Cardiac fibroblast (primary cell): ENCODE measurements around the gene C16orf86.

Source experiments
- DNase-seq, 2 donors: peaks; one replicate each; pipeline versions ENCODE4 v3.0.0 to v3.0.0-alpha.2; 2010; ENCODE audit warnings: low read depth in 2 of 2
- H3K4me3 ChIP-seq, 2 donors: replicated peaks in 1 of 2; 1 replicate in 1 of 2; 2 replicates in 1 of 2; pipeline ENCODE4 v1.5.1; 2011; ENCODE audit warnings: low read depth in 2 of 2, low read length in 2 of 2, mild to moderate bottlenecking in 2 of 2, moderate library complexity in 1 of 2
- TF ChIP-seq, protein P1 (sequence below): IDR thresholded peaks from one replicate; pipeline ENCODE4 v1.5.1; 2011; ENCODE audit warnings: low read depth, mild to moderate bottlenecking, low read length, inconsistent platforms

Gene C16orf86

DNA sequence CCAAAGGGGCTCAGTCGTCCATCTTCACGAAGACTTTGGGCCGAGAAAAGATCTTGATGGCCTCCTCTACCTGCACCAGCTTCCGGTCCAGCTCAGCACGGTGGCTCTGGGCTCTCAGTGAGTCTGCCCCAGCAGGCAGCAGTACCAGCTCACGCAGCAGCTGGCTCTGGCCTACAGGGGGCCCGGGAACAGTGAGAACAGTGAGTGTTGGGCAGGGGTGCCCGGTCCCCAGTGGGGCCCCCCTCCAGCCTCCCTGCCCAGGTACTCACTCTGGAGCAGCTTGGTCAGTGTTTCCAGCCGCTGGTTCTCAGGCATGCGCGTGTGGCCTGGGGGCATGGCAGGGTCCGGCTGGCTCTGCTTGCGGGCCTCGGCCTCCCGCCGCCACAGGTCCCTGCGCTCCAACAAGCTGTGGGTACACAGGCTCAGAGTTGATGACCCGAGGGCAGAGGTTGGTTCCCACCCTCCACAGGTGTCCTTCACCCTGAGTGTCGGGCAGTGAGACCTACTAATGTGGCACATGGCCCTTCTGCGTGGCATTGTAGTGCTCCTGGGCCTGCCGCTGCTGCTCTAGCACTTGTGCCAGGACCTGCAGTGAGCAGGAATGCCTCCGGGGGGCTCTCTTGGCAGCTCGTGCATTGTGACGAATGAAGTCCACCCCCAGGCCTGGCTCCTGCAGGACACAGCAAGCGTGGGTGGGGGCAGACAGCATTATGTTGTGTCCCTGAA lies 3.3 kb upstream of the C16orf86 start:
- no peak for DNase-seq
- TF ChIP-seq, protein P1, sequence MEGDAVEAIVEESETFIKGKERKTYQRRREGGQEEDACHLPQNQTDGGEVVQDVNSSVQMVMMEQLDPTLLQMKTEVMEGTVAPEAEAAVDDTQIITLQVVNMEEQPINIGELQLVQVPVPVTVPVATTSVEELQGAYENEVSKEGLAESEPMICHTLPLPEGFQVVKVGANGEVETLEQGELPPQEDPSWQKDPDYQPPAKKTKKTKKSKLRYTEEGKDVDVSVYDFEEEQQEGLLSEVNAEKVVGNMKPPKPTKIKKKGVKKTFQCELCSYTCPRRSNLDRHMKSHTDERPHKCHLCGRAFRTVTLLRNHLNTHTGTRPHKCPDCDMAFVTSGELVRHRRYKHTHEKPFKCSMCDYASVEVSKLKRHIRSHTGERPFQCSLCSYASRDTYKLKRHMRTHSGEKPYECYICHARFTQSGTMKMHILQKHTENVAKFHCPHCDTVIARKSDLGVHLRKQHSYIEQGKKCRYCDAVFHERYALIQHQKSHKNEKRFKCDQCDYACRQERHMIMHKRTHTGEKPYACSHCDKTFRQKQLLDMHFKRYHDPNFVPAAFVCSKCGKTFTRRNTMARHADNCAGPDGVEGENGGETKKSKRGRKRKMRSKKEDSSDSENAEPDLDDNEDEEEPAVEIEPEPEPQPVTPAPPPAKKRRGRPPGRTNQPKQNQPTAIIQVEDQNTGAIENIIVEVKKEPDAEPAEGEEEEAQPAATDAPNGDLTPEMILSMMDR: peak; percentile 37

DNA sequence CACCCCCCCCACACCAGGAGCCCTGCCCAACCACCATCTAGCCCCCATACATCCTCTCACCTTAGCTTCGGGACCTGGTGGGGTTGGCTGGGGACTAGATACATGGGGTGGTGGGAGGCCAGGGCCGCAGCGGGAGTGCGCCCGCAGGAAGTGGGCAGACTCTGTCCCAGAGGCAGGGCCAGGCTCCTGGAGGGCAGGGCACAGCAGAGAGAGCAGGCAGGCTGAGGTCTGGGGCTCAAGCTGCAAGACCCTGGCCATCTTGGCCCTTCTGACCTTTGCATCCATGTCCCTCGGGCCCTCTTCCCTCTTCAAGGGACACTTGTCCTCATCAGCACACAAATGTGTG lies 2.8 kb upstream of the C16orf86 start:
- TF ChIP-seq, protein P1: no peak
- H3K4me3 ChIP-seq: no peak overlapping the region
- DNase-seq: no peak

More for the DNA sequence above, 3.3 kb upstream of the C16orf86 start:
- H3K4me3 ChIP-seq: no peak overlapping the region

DNA sequence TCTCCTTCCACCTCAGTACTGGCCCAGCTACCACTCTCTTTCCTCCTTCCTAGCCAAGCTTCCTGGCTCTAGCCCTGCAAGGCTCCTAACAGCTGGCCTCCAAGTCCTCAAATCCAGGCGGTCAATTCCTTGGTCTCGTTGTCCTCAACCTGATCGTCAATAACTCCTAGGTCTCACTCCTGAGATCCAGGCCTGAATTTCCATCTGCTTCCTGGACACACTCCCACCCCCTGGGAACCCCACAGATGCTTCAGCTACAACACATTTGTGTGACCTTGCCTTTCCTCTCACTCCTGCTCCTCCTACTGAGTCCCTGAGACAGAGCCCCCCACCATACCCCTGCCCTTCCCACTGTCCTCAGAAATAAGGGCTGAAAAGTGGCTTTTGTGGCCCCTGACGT lies 2.4 kb upstream of the C16orf86 start:
- no peak overlapping the region for H3K4me3 ChIP-seq
- TF ChIP-seq, protein P1: no peak
- DNase-seq: no peak

DNA sequence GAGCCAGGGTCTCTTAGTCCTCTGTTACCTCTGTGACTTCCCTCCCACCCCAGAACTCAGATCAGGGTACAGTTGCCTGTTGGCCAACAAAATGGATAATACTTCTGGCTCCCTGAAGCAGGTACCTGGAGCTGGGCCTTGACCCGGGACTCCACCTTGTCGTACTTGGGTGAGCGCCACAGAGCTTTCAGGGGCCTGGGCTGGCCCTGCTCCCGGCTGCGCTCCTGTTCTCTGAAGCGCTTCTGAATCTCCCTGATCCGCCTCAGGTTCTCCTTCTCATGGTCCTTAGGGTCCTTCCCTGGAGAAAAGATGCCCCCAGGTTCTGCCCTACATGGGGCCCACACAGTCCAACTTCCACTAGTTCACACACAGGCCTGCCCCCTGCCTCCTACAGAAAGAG lies 1.7 kb upstream of the C16orf86 start:
- no peak overlapping the region for H3K4me3 ChIP-seq
- TF ChIP-seq, protein P1: no peak
- no peak for DNase-seq

DNA sequence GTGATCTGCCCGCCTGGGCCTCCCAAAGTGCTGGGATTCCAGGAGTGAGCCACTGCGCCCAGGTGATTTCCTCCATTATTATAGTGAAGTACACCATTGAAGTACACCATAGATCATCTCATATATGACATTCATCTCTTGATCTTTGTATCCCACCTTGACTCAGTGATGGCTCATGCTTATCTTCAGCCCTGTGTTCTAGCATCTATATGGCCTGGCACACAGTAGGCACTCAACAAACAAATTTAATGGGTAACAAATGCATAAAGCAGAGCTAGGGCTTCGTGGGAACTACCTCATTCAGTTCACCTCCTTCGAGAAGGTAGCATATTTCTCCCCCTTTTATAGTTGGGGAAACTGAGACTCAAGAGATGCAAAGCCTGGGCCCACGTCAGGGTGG lies 1.0 kb upstream of the C16orf86 start:
- H3K4me3 ChIP-seq: peak overlapping the region; percentile 56 to 69
- DNase-seq: no peak
- TF ChIP-seq, protein P1: no peak

DNA sequence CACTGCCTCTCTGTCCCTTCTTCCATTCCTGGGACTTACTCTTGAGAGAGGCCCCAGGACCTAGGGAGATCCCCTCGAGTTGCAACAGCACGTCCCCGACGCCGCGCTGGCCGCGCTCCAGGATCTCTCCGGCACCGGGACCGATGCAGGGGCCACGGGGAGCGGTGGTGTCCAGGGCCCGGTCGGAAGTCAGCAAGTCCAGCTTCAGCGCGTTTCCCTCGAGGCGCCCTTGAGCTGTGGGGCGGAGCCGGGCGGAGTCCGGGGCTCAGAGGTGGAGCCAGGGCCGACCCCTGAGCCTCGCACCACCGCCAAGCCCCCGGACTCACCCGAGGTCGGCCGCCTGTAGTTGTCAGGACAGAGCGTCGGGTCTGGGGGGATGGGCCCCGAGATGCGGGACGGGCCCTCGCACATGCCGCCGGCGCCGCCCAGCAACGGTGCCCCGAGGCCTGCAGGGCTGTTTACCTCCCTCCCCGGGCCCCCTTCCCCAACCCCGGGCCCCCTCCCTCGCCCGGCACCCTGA lies 522 bp upstream of the C16orf86 start:
- DNase-seq: peak; percentile 39 to 50
- TF ChIP-seq, protein P1: no peak
- H3K4me3 ChIP-seq: peak overlapping the region; percentile 56 to 69

DNA sequence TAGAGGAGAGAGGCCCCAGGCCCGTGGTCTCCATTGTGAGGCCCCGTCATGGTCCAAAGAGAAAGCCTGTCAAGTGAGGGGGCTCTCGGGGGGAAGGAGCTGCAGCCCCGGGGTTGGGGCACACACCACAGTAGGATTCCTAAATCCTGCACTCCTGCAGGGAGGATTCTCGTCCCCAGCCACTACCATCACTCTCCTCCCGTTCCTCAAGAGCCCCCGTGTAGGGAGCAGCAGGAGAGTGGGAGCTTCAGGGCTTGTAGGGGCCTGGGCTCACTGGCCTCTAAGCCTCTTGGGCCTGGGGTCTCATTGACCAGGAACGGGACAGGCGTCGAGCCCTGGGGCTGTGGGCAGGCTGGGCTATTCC lies 821 bp downstream of the C16orf86 start:
- peak overlapping the region; percentile 56 to 69 for H3K4me3 ChIP-seq
- TF ChIP-seq, protein P1: no peak
- no peak for DNase-seq
